GM19035 (cell line): ENCODE measurements around the gene EFNB3.

Source experiments
- ATAC-seq: cut with Tn5 transposase; IDR thresholded peaks from one replicate; pipeline ENCODE4 v1.9.1; 2021; ENCODE audit not compliant: unreplicated experiment

Gene EFNB3

GRCh38 chr17:7697828-7698588 lies 7.0 kb upstream of the EFNB3 start:
- no peak for ATAC-seq

- ATAC-seq, result no peak
Observed at GRCh38 chr17:7700510-7700909, 4.5 kb upstream of the EFNB3 start.

- no peak for ATAC-seq
Observed at GRCh38 chr17:7701681-7702080, 3.3 kb upstream of the EFNB3 start.

- no peak for ATAC-seq
Observed at GRCh38 chr17:7702776-7703175, 2.2 kb upstream of the EFNB3 start.

- ATAC-seq, result no peak
Observed at GRCh38 chr17:7703584-7704479, 1.2 kb upstream of the EFNB3 start.

- ATAC-seq, result no peak
Observed at GRCh38 chr17:7705269-7706255, 560 bp downstream of the EFNB3 start.

- ATAC-seq, result no peak
Observed at GRCh38 chr17:7706631-7707354, 1.8 kb downstream of the EFNB3 start.

GRCh38 chr17:7707446-7707845 lies 2.4 kb downstream of the EFNB3 start:
- ATAC-seq, result no peak

- no peak for ATAC-seq
Observed at GRCh38 chr17:7707858-7708750, 3.1 kb downstream of the EFNB3 start.

- ATAC-seq, result no peak
Observed at GRCh38 chr17:7709031-7709430, 4.0 kb downstream of the EFNB3 start.

- no peak for ATAC-seq
Observed at GRCh38 chr17:7710301-7710700, 5.3 kb downstream of the EFNB3 start.

- ATAC-seq, result no peak
Observed at GRCh38 chr17:7711051-7711755, 6.2 kb downstream of the EFNB3 start.

- no peak for ATAC-seq
Observed at GRCh38 chr17:7712111-7712771, 7.2 kb downstream of the EFNB3 start.

GRCh38 chr17:7713782-7714181 lies 8.8 kb downstream of the EFNB3 start:
- ATAC-seq, result no peak

- no peak for ATAC-seq
Observed at GRCh38 chr17:7714721-7715594, 10.0 kb downstream of the EFNB3 start.

- no peak for ATAC-seq
Observed at GRCh38 chr17:7715936-7716886, 11.2 kb downstream of the EFNB3 start.
